NCI-H526 (cell line): ENCODE measurements around the gene ABCA4.
A peak's percentile ranks its signal among the peaks of the same experiment; 100 is the strongest.

ENCODE experiments used
- DNase-seq, 2 experiments: peaks; one replicate each; lab custom pipeline; 2025; lab: John Stamatoyannopoulos, UW

Gene ABCA4

GRCh38 chr1:94122201-94122970, 1.4 kb upstream of the ABCA4 start:
- no peak for DNase-seq

- DNase-seq, result no peak
These were observed 468 bp upstream of the ABCA4 start for GRCh38 chr1:94121411-94121821.

- peak in 1 of 2 experiments; percentile 16 for DNase-seq
These were observed 412 bp downstream of the ABCA4 start for GRCh38 chr1:94120570-94120901.

- DNase-seq, result no peak
These were observed 965 bp downstream of the ABCA4 start for GRCh38 chr1:94119796-94120569.

GRCh38 chr1:94119306-94119705, 1.6 kb downstream of the ABCA4 start:
- DNase-seq, result no peak

DNA sequence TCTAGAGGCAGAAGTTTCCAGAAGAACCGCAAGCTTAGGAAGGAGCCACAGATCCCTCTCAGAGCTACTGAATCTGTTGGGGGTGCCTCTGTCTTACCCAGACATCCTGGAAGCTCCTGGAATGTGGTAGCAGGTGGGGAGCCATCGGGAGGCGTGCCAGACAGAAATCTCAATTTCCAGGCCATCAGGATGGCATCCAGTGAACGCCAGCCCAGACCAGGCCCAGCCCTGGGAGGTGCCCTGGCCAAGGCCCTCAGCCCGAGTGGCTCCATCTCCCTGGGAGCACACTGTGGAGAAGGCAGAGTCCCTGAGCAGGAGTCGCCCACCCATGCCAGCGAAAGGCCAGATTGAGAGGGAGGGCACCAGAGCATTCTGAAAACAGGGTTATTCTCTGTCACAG, 2.5 kb downstream of the ABCA4 start:
- no peak for DNase-seq

DNA sequence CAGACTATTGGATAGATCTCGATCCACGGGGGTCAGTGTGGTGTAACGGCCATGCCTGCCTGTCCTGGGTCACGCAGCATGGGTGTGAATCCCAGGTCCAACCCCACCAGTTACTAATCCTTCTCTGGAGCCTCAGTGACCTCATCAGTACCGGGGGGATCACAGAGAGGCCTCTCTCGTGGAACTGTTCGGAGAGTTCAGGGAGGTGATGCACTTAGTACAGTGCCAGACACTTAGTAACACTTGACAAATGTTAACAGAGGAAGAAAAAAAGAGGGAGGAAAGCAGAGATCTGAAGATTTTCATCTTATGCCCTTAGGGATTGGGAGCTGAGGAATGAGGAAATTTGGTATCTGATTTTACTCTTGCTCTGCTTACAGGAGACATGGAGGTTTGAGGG, 2.9 kb downstream of the ABCA4 start:
- DNase-seq, result no peak

DNA sequence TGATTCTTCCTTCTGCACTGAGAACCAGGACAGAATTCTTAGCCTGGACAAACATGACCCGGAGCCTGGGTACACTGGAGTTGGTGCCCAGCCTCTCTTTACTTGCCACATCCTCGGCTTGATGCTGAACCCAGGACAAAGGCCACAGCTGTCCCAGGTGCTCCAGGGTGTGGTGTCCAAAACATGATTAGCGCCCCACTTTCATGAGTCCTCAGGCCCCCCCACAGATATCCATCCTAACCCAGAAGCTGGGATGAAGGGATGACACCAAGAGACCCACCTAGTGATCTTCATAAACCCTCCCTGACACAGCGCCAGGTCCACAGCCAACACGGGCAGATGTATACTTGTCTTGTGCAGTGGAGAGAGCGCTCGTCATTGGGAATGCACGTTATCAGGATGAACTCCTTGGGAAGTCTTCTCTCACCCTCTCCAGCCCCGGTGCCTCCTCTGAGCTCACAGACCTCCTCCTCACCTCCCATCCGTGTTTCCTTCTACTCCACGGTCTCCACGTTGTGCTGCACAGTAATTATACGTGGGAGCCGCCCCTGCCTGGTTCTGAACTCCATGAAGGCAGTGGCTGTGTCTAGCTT, 3.6 kb downstream of the ABCA4 start:
- DNase-seq, result no peak

- DNase-seq, result no peak
These were observed 5.0 kb downstream of the ABCA4 start for GRCh38 chr1:94115900-94116436.

DNA sequence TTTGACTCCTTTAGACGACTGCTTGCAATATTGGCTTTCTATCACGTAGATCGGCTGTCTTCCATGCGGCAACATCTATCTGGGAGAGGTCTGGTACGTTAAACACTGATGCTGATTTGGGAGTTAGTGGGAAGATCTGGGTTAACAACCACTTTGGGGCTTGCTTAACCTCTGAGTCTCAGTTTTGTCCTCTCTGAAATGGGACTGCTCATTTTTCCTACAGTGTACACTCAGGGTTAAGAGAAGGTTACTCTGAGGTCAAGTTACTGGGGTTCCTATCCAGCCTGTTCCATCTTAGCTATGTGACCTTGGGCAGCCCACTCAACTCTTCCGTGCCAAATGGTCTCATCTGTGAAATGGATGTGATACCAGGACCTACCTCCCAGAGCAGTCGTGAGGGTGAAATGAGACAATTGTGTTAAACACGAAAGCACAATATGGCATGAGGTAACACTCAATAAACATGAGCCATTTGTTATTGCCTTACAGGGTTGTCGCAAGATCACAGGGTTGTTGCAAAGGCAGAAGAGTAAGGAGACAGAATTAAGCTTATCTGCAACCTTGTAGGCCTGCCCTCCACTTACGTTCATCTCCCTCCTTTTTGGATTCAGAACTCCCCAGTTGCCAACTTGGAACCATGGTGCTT, 5.6 kb downstream of the ABCA4 start:
- DNase-seq, result no peak

DNA sequence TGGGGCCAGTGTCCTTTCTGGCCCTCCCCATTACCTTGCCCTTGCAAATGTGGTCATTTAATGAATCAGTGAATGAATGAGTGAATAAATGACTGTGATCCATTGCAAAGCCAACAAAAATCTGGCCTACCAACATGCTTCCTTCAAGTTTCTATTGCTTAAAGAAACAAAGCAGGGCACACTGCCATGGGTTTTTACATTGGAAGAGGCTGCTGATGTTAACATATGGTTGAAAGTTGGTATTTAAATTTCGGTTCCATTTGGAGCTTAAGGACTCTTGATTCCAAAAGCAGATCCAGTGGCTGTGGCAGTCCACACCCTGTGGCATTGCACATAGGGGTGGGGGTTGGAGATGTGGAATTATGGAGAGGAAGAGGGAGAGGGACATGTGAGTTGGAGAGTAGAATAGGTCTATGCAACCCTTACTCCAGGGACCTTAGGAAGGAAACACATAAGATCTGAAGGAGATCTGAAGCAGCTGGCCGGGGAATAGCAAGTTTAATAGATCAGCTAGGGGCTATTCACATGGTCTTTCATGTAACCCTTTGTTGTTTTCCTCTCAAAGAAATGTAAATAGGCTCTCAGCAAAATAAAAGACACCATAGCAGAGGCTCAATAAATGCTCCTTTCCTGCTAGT, 7.2 kb downstream of the ABCA4 start:
- DNase-seq, result no peak

DNA sequence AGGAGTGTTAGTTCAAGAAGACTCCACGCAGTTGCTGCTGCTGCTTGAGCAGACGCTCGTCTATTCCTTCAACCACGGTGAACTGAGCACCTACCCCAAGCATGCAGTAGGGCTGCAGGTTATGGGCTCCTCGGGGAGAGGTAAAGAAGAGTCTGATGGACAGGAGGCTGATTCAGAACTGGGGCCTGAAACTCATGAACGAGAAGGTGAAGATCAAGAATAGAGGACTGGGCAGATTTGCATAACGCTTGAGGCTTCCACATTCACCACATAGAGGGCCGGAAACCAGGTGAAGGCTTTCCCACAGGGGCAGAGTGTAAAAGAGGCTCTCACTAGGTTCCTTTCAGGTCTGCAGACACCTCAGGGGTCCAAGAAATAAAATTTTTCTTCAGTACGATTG, 9.1 kb downstream of the ABCA4 start:
- peak in 1 of 2 experiments; percentile 7 for DNase-seq

DNA sequence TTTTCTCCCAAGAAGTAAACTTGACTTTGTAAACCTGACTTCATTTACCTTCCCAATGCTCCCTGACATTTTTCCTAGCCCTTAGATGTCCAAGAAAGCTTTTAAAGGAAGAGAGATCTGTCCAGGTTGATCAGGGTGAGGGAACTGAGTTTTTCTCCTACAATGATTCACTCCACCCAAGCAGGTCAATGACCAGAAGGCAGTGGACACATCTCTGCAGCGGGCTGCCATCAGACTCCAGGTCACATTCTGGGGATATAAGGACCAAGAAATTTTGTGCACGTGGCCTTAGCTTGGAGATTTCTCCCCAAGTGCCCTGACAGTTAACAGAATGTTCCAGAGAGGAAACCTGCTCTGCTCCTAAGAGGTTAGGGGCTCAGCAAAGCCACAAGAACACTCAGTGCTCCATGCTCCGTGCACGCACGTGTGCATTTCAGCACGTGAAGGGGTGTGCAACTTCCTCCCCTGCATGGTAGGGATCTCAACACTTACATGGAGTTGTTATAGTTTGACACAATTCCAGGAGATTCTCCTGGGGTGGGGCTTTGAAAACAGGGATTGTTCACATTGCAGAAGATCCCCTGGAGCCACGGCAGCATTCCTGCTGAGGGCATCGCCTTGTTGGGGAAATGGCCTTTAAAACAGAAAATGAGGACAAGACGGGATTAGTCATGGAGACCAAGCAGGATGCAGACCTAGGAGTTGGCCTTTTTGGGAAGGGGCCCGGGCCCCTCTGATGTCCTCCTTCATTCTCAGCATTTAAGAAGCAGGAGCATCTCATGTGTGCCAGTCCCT, 9.8 kb downstream of the ABCA4 start:
- no peak for DNase-seq

- no peak for DNase-seq
These were observed 10.8 kb downstream of the ABCA4 start for GRCh38 chr1:94110021-94110761.

GRCh38 chr1:94109478-94109877, 11.5 kb downstream of the ABCA4 start:
- DNase-seq, result no peak

GRCh38 chr1:94107141-94107540, 13.8 kb downstream of the ABCA4 start:
- DNase-seq, result no peak

DNA sequence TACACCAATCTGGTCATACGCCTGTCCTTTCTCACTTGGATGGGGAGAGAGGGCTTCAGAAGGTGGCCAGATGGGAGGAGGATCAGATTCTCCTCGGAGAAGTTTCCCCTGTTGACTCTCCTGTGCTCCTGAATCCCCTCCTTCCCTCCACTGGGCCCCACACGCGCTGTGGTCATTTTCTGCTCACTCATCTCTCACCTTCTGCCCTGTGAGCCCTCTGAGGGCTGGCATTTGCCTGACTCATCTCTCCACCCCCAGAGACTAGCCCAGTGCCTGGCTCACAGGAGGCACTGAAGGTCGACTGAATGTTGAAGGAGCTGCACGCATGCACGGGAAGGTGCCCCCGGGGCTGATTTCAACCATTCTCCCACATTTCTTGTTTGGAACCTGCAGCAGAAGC, 14.2 kb downstream of the ABCA4 start:
- no peak for DNase-seq

GRCh38 chr1:94105957-94106529, 14.9 kb downstream of the ABCA4 start:
- DNase-seq, result no peak

DNA sequence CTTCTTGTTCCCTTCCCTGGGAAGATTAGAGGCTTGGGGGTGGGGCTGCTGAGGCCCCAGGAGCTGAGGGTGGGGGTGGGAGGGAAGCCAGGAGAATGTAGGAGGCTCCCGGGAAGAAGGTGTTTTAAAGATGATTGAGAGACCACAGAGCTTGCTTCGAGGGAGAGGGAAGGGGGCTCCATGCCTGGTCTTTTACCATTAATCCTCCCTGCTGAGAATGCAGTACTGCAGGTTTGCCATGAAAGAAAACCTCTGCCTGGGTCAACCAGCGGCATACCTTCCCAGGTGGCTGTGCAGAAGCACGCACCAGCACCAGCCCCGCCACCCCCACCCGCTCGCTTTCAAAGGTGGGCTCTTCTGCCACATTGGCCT, 15.4 kb downstream of the ABCA4 start:
- DNase-seq, result no peak
